Gastroesophageal sphincter (tissue), 3 donors: ENCODE results near the gene GTF2F2.

ENCODE experiments used
- CTCF ChIP-seq, 4 experiments: fragments of 200-600 bp in 2 of 4; fragments of 450-650 bp in 2 of 4; sonication (generic) in 1 of 4; IDR thresholded peaks; one replicate each; pipeline ENCODE4 v1.5.1; 2017 to 2019; ENCODE audit warnings: antibody characterized with exemption in 4 of 4, mild to moderate bottlenecking in 2 of 4, moderate library complexity in 2 of 4
- POLR2AphosphoS5 ChIP-seq: sonication (generic); formaldehyde crosslinking; IDR thresholded peaks from one replicate; pipeline ENCODE4 v1.6.1; 2017; ENCODE audit warnings: antibody characterized with exemption

GRCh38 chr13:45303026-45303425 lies 182.7 kb downstream of the GTF2F2 start:
- TF ChIP-seq POLR2AphosphoS5 (no peak), CTCF (IDR thresholded peaks at IDR 0.05) (no peak)
